K562 (cell line): ENCODE data around the gene FAM162B. TPM values are rescaled to one million over a fixed set of nuclear protein-coding genes. Genes with fewer than 3 reads are reported as not detected.

ENCODE experiments used
- ATAC-seq: fragments of 200-7000 bp; cut with Tn5 transposase; 3 replicates; pipeline ENCODE4 v1.9.1; 2020; ENCODE audit warnings: moderate library complexity
- BruUV-seq: library from RNA; stranded (reverse); fragments of 400-500 nt; replicated peaks from 2 replicates; lab custom pipeline; 2021; lab: Mats Ljungman, UMichigan
- CTCF ChIA-PET: fragments of 300-600 bp; formaldehyde crosslinking; extraction: SDS; loops from one replicate; lab custom pipeline; 2021; ENCODE audit warnings: low intra/inter-chr PET ratio; lab: Yijun Ruan, JAX
- POLR2A ChIA-PET: fragments of 300-600, 350-650 bp; sonication (Branson Sonifier 250); formaldehyde crosslinking; extraction: SDS; loops from one replicate; lab custom pipeline; 2021; ENCODE audit warnings: antibody characterized with exemption, inconsistent platforms; lab: Yijun Ruan, JAX
- DNase-seq, 4 experiments: peaks; one replicate each; pipeline versions ENCODE4 v3.0.0 to v3.0.0-alpha.2; 2011 to 2018; ENCODE audit warnings: low spot score in 3 of 4, mixed read lengths in 3 of 4; ENCODE audit errors: extremely low read depth in 1 of 4
- FAIRE-seq: peaks from 2 replicates; lab custom pipeline; 2011; peaks lifted over from hg19 to GRCh38; lab: Jason Lieb, UNC
- H2AFZ ChIP-seq: 2 replicates; pipeline ENCODE4 v1.6.0; 2011; ENCODE audit warnings: low read depth, low read length, control low read depth, inconsistent platforms
- H3K27ac ChIP-seq: fragments of 200-600 bp; 3 replicates; pipeline ENCODE4 v1.8.0; 2011; ENCODE audit warnings: low read depth, mild to moderate bottlenecking, control low read depth, inconsistent platforms, low read length, moderate library complexity, mixed read lengths; ENCODE audit errors: extremely low read depth
- H3K27me3 ChIP-seq, 2 experiments: fragments of 300-600 bp in 1 of 2; 2 replicates in 1 of 2; 3 replicates in 1 of 2; pipeline versions ENCODE4 v1.6.0 to v1.8.0; 2011; ENCODE audit warnings: inconsistent platforms in 2 of 2, low read length in 2 of 2, mild to moderate bottlenecking in 1 of 2, mixed read lengths in 1 of 2, moderate library complexity in 1 of 2; ENCODE audit not compliant: control insufficient read depth in 2 of 2, insufficient read depth in 2 of 2
- H3K36me3 ChIP-seq: fragments of 300-600 bp; 3 replicates; pipeline ENCODE4 v1.8.0; 2011; ENCODE audit warnings: mild to moderate bottlenecking, low read length, inconsistent platforms; ENCODE audit not compliant: control insufficient read depth, insufficient read depth
- H3K4me1 ChIP-seq, 2 experiments: fragments of 200-600 bp in 1 of 2; replicated peaks in 1 of 2; 2 replicates in 1 of 2; 3 replicates in 1 of 2; pipeline versions ENCODE4 v1.5.1 to v1.8.0; 2011; ENCODE audit warnings: inconsistent platforms in 2 of 2, low read length in 2 of 2, mild to moderate bottlenecking in 1 of 2, mixed read lengths in 1 of 2, moderate library complexity in 1 of 2; ENCODE audit not compliant: control insufficient read depth in 2 of 2, insufficient read depth in 2 of 2
- H3K4me2 ChIP-seq: 2 replicates; pipeline ENCODE4 v1.6.1; 2011; ENCODE audit warnings: low read length, control low read depth, inconsistent platforms, mixed read lengths; ENCODE audit not compliant: insufficient read depth
- H3K4me3 ChIP-seq: fragments of 200-600 bp; sonication (generic), shearing (Covaris generic); 2 replicates; pipeline ENCODE4 v1.5.1; 2016; ENCODE audit warnings: control low read depth, inconsistent platforms
- H3K79me2 ChIP-seq: fragments of 200-600 bp; 3 replicates; pipeline ENCODE4 v1.8.0; 2011; ENCODE audit warnings: low read length, inconsistent platforms; ENCODE audit not compliant: control insufficient read depth, insufficient read depth
- H3K9ac ChIP-seq, 2 experiments: 2 replicates each; pipeline versions ENCODE4 v1.6.0 to v1.6.1; 2011; ENCODE audit warnings: low read depth in 2 of 2, low read length in 2 of 2, control low read depth in 1 of 2, inconsistent platforms in 1 of 2, mild to moderate bottlenecking in 1 of 2, mixed read lengths in 1 of 2; ENCODE audit not compliant: insufficient read depth in 1 of 2
- H3K9me1 ChIP-seq: one replicate; pipeline ENCODE4 v1.6.0; 2011; ENCODE audit warnings: inconsistent platforms, mild to moderate bottlenecking, low read length, moderate library complexity; ENCODE audit not compliant: control insufficient read depth, insufficient read depth
- H3K9me3 ChIP-seq: replicated peaks from 2 replicates; pipeline ENCODE4 v1.5.1; 2011; ENCODE audit warnings: low read depth, low read length, inconsistent platforms; ENCODE audit not compliant: control insufficient read depth, insufficient read depth
- H4K20me1 ChIP-seq: replicated peaks from 2 replicates; pipeline ENCODE4 v1.6.1; 2011; ENCODE audit warnings: low read length, inconsistent platforms, mixed read lengths; ENCODE audit not compliant: control insufficient read depth, insufficient read depth
- ATF1 ChIP-seq, 2 experiments: fragments of 450-650 bp in 1 of 2; IDR thresholded peaks; 2 replicates each; pipeline ENCODE4 v1.6.1; 2016; ENCODE audit warnings: missing compliant biosample characterization in 1 of 2, missing genetic modification characterization in 1 of 2
- BCOR ChIP-seq: fragments of 450-650 bp; IDR thresholded peaks from 2 replicates; pipeline ENCODE4 v1.6.1; 2016
- E2F1 ChIP-seq: sonication (generic); formaldehyde crosslinking; IDR thresholded peaks from 2 replicates; pipeline ENCODE4 v1.8.1; 2023; ENCODE audit warnings: mild to moderate bottlenecking, missing genetic modification reagents, moderate library complexity
- JUND ChIP-seq, 2 experiments: IDR thresholded peaks; 2 replicates in 1 of 2; 3 replicates in 1 of 2; pipeline ENCODE4 v1.6.1; 2011; ENCODE audit warnings: borderline replicate concordance in 2 of 2, low read depth in 2 of 2, low read length in 2 of 2, improper control_type of control experiment in 1 of 2, missing biosample characterization in 1 of 2, missing genetic modification characterization in 1 of 2, missing genetic modification reagents in 1 of 2
- MITF ChIP-seq: IDR thresholded peaks from 2 replicates; pipeline ENCODE4 v1.6.1; 2014; ENCODE audit warnings: antibody characterized with exemption
- RBM17 ChIP-seq: fragments of 200-400 bp; formaldehyde crosslinking; IDR thresholded peaks from 2 replicates; pipeline ENCODE4 v1.6.1; 2017; ENCODE audit warnings: low read depth, mild to moderate bottlenecking, low read length, borderline replicate concordance
- whole genome bisulfite sequencing: fragments of 100-300 bp; shearing (Covaris generic); methylation state at CpG from one replicate; pipeline ENCODE4 v1.1.6; 2016; ENCODE audit warnings: low coverage, mixed read lengths; ENCODE audit not compliant: insufficient coverage; ENCODE audit errors: missing lambda C conversion rate; 5-methylcytosine and 5-hydroxymethylcytosine counted together
- in situ Hi-C: fragments of 300-500 bp; cut with MboI; formaldehyde crosslinking; loops from 4 replicates; pipeline ENCODE4 v1.15.0; 2018; ENCODE audit warnings: inconsistent platforms, mixed read lengths
- intact Hi-C: fragments of 100-400 bp; cut with micrococcal nuclease; formaldehyde crosslinking; loops from 2 replicates; pipeline ENCODE4 v1.14.2; 2022
- polyA plus RNA-seq, 8 experiments: library from polyadenylated mRNA; depleted of rRNA in 4 of 8; stranded (reverse) in 5 of 8; unstranded in 3 of 8; fragments of >200 nt; fragmentation: Nextera tagmentation in 2 of 8; fragmentation: Illumina TruSeq in 1 of 8; extraction: Ambion mirVana in 2 of 8; extraction: Trizol in 1 of 8; gene quantifications; 2 replicates each; pipeline versions ENCODE4 v1.2.1 to v1.2.3, GENCODE V29; 2011 to 2014; ENCODE audit warnings: inconsistent platforms in 1 of 8, missing spikeins in 1 of 8
- total RNA-seq, 7 experiments: library from RNA; depleted of rRNA in 6 of 7; stranded (reverse); fragments of >200 nt in 6 of 7; fragmentation: Illumina TruSeq in 2 of 7; extraction: Trizol in 2 of 7; gene quantifications; 2 replicates each; pipeline versions ENCODE4 v1.2.1 to v1.2.3, GENCODE V29; 2011 to 2021; ENCODE audit warnings: low replicate concordance in 1 of 7

FAM162B gene
- total and polyA plus RNA-seq, 9 of the 15 experiments (the other 6 are each of a cell fraction or from before 2014, with no cell fraction given): not detected

- in situ Hi-C loops: no loop called here
- Histone ChIP-seq H3K9ac (no peak overlapping the region), H3K27ac (no peak overlapping the region), H2AFZ (no peak overlapping the region), H3K4me1 (no peaks in the 10 kb centered on the region), H3K79me2 (no peaks in the 10 kb centered on the region), H3K9me1 (no peaks in the 10 kb centered on the region), H4K20me1 (no peaks in the 10 kb centered on the region), H3K4me3 (no peak overlapping the region), H3K36me3 (no peaks in the 10 kb centered on the region), H3K27me3 (no peaks in the 10 kb centered on the region; a peak in 1 of 5 replicates), H3K4me2 (no peak overlapping the region), H3K9me3 (no peaks in the 10 kb centered on the region)
- no peak for ATAC-seq
- ChIA-PET POLR2A (no interaction called here), CTCF (no interaction called here)
- no peak for FAIRE-seq
- DNase-seq: no peak
- BruUV-seq: no TSS peak
- 0% methylated on average over 3 of the region's 3 CpGs for WGBS
- TF ChIP-seq JUND (IDR thresholded peaks at IDR 0.05; ENCODE audit: borderline replicate concordance, low read depth, low read length): no peak
- no peak for TF ChIP-seq JUND (tag; IDR thresholded peaks at IDR 0.05; ENCODE audit: borderline replicate concordance, low read depth, low read length)
- TF ChIP-seq ATF1 (CRISPR knock-in tag; IDR thresholded peaks at IDR 0.05): no peak
- no peak for TF ChIP-seq ATF1 (tag; IDR thresholded peaks at IDR 0.05)
- TF ChIP-seq E2F1 (CRISPR knock-in tag): no peak
- TF ChIP-seq MITF: no peak
- TF ChIP-seq RBM17: no peak
- TF ChIP-seq BCOR: no peak
- intact Hi-C loops: no loop called here
Observed at GRCh38 chr6:116793224-116793623, 27.7 kb upstream of the FAM162B start.
